A549 (cell line): ENCODE results near the gene NCAPH2. TPM values are rescaled to one million over a fixed set of nuclear protein-coding genes. Genes with fewer than 3 reads are reported as not detected.

Experiments
- ATAC-seq, 2 experiments: fragments of 200-7000 bp in 1 of 2; fragments of >200 bp in 1 of 2; cut with Nextera tagmentation in 1 of 2; cut with Tn5 transposase in 1 of 2; 3 replicates each; pipeline versions ENCODE4 v1.8.0 to v1.9.1; 2018 to 2020; ENCODE audit warnings: mild to moderate bottlenecking in 1 of 2, moderate library complexity in 1 of 2
- CTCF ChIA-PET: fragments of 300-600 bp; sonication (Branson Sonifier 250); formaldehyde crosslinking; extraction: SDS; loops from one replicate; lab custom pipeline; 2021; ENCODE audit warnings: antibody characterized with exemption, inconsistent platforms; lab: Yijun Ruan, JAX
- POLR2A ChIA-PET: fragments of 350-600 bp; formaldehyde crosslinking; extraction: SDS; loops from one replicate; lab custom pipeline; 2021; ENCODE audit warnings: antibody characterized with exemption, inconsistent platforms; lab: Yijun Ruan, JAX
- DNase-seq, 2 experiments: peaks; one replicate each; pipeline versions ENCODE4 v3.0.0 to v3.0.0-alpha.2; 2011 to 2016; ENCODE audit warnings: low read depth in 1 of 2, low spot score in 1 of 2
- FAIRE-seq: peaks from 2 replicates; lab custom pipeline; 2011; peaks lifted over from hg19 to GRCh38; lab: Jason Lieb, UNC
- H3K27ac ChIP-seq, 2 experiments: fragments of >200 bp; sonication (Bioruptor Twin); formaldehyde crosslinking; 3 replicates each; pipeline ENCODE4 v1.5.1; 2016 to 2017
- H3K4me1 ChIP-seq: fragments of >200 bp; sonication (Bioruptor Twin); formaldehyde crosslinking; 3 replicates; pipeline ENCODE4 v1.6.1; 2016
- H3K4me2 ChIP-seq: fragments of >200 bp; sonication (Bioruptor Twin); formaldehyde crosslinking; 3 replicates; pipeline ENCODE4 v1.6.1; 2016
- H3K4me3 ChIP-seq: fragments of >200 bp; sonication (Bioruptor Twin); formaldehyde crosslinking; 3 replicates; pipeline ENCODE4 v1.5.1; 2016
- H3K9me3 ChIP-seq: fragments of >200 bp; sonication (Bioruptor Twin); formaldehyde crosslinking; 3 replicates; pipeline ENCODE4 v1.6.1; 2016
- BCL3 ChIP-seq: fragments of >200 bp; sonication (Bioruptor Twin); formaldehyde crosslinking; IDR thresholded peaks from 3 replicates; pipeline ENCODE4 v1.6.1; 2016
- CBX2 ChIP-seq: fragments of 200-600 bp; sonication (generic); IDR thresholded peaks from 2 replicates; pipeline ENCODE4 v1.6.1; 2016; ENCODE audit warnings: low read depth, mild to moderate bottlenecking, borderline replicate concordance
- CHD4 ChIP-seq: fragments of 200-600 bp; sonication (generic); IDR thresholded peaks from 2 replicates; pipeline ENCODE4 v1.6.1; 2016; ENCODE audit warnings: antibody characterized with exemption, mild to moderate bottlenecking, borderline replicate concordance
- CTCF ChIP-seq: fragments of >200 bp; sonication (Bioruptor Twin); formaldehyde crosslinking; IDR thresholded peaks from 3 replicates; pipeline ENCODE4 v1.5.1; 2016
- E2F6 ChIP-seq: IDR thresholded peaks from 2 replicates; pipeline ENCODE4 v1.6.1; 2012; ENCODE audit warnings: low read depth, borderline replicate concordance
- EHMT2 ChIP-seq: fragments of 200-600 bp; sonication (generic); IDR thresholded peaks from 2 replicates; pipeline ENCODE4 v1.6.1; 2016; ENCODE audit warnings: antibody characterized with exemption, low read depth, mild to moderate bottlenecking, moderate library complexity
- FOSB ChIP-seq: fragments of 250-450 bp; sonication (Bioruptor Pico); IDR thresholded peaks from 2 replicates; pipeline ENCODE4 v1.5.0; 2020; ENCODE audit warnings: mild to moderate bottlenecking, moderate library complexity
- FOSL2 ChIP-seq, 2 experiments: fragments of 450-650 bp in 1 of 2; fragments of >200 bp in 1 of 2; sonication (Bioruptor Twin) in 1 of 2; formaldehyde crosslinking; IDR thresholded peaks; 2 replicates each; pipeline versions ENCODE4 v1.5.0 to v1.6.1; 2016 to 2020; ENCODE audit warnings: mild to moderate bottlenecking in 1 of 2, moderate library complexity in 1 of 2
- HEYL ChIP-seq: fragments of 250-450 bp; sonication (Bioruptor Pico); IDR thresholded peaks from 2 replicates; pipeline ENCODE4 v1.8.0; 2021; ENCODE audit warnings: mild to moderate bottlenecking, moderate library complexity
- HMGXB4 ChIP-seq: fragments of 250-450 bp; sonication (Bioruptor Pico); IDR thresholded peaks from 2 replicates; pipeline ENCODE4 v1.5.0; 2021; ENCODE audit warnings: mild to moderate bottlenecking, moderate library complexity, borderline replicate concordance
- HOXA7 ChIP-seq: fragments of 250-450 bp; sonication (Bioruptor Pico); IDR thresholded peaks from 2 replicates; pipeline ENCODE4 v1.5.0; 2020; ENCODE audit warnings: mild to moderate bottlenecking, moderate library complexity
- KDM1A ChIP-seq: fragments of 200-600 bp; sonication (generic); IDR thresholded peaks from 2 replicates; pipeline ENCODE4 v1.6.1; 2016; ENCODE audit warnings: low read depth, mild to moderate bottlenecking
- MAX ChIP-seq: IDR thresholded peaks from 2 replicates; pipeline ENCODE4 v1.6.1; 2012
- MAZ ChIP-seq: fragments of 150-350 bp; IDR thresholded peaks from 2 replicates; pipeline ENCODE4 v1.6.1; 2014; ENCODE audit warnings: antibody characterized with exemption, low read depth, low read length, borderline replicate concordance
- PBX3 ChIP-seq: IDR thresholded peaks from 2 replicates; pipeline ENCODE4 v1.6.1; 2012
- PHF8 ChIP-seq: fragments of 200-600 bp; sonication (generic); IDR thresholded peaks from 2 replicates; pipeline ENCODE4 v1.6.1; 2016; ENCODE audit warnings: low read depth, mild to moderate bottlenecking, antibody characterized with exemption, moderate library complexity, borderline replicate concordance
- RAD21 ChIP-seq, 2 experiments: fragments of >200 bp in 1 of 2; sonication (Bioruptor Twin) in 1 of 2; formaldehyde crosslinking in 1 of 2; IDR thresholded peaks in 1 of 2; conservative IDR thresholded peaks in 1 of 2; 2 replicates in 1 of 2; 3 replicates in 1 of 2; pipeline ENCODE4 v1.6.1; 2012 to 2018; ENCODE audit warnings: inconsistent platforms in 1 of 2
- RFX5 ChIP-seq: fragments of 450-650 bp; IDR thresholded peaks from 2 replicates; pipeline ENCODE4 v1.7.1; 2014; ENCODE audit warnings: antibody characterized with exemption, mild to moderate bottlenecking, moderate library complexity
- RNF2 ChIP-seq: fragments of 200-600 bp; sonication (generic); IDR thresholded peaks from 2 replicates; pipeline ENCODE4 v1.6.1; 2016; ENCODE audit warnings: low read depth, mild to moderate bottlenecking, antibody characterized with exemption, moderate library complexity, borderline replicate concordance
- USF2 ChIP-seq: fragments of 450-650 bp; IDR thresholded peaks from 2 replicates; pipeline ENCODE4 v1.6.1; 2014; ENCODE audit warnings: antibody characterized with exemption
- ZC3H11A ChIP-seq: fragments of 450-650 bp; IDR thresholded peaks from 2 replicates; pipeline ENCODE4 v1.6.1; 2014; ENCODE audit warnings: antibody characterized with exemption, mild to moderate bottlenecking
- ZFP36 ChIP-seq: fragments of 450-650 bp; IDR thresholded peaks from 2 replicates; pipeline ENCODE4 v1.6.1; 2014; ENCODE audit warnings: borderline replicate concordance; ENCODE audit not compliant: partially characterized antibody
- WGBS: methylation state at CpG from one replicate; pipeline ENCODE4 v1.1.6; 2017; ENCODE audit errors: missing lambda C conversion rate; 5-methylcytosine and 5-hydroxymethylcytosine counted together
- polyA plus RNA-seq, 4 experiments: library from polyadenylated mRNA; depleted of rRNA in 3 of 4; stranded (reverse); fragments of >200 nt; fragmentation: RNase III in 1 of 4; extraction: RNeasy Plus Mini Kit Qiagen cat#74134 plus additional on column Dnase treatment in 1 of 4; gene quantifications; 2 replicates in 3 of 4; 3 replicates in 1 of 4; pipeline ENCODE4 v1.2.3, GENCODE V29; 2011 to 2017

Gene NCAPH2
- polyA plus RNA-seq, 2 of the 4 experiments (the other 2 are of a cell fraction), result 14.3 to 27.7 TPM

GRCh38 chr22:50548040-50548920 lies 40.3 kb downstream of the NCAPH2 start:
- Histone ChIP-seq H3K4me2 (no peak overlapping the region), H3K27ac (no peak overlapping the region), H3K9me3 (no peaks in the 10 kb centered on the region), H3K4me3 (no peak overlapping the region), H3K4me1 (peaks cover 26% of the 10 kb centered on the region)
- 30% methylated on average over 2 of the region's 56 CpGs for whole genome bisulfite sequencing
- ATAC-seq, result no peak
- no peak for DNase-seq
- ChIA-PET POLR2A (no interaction called here), CTCF (interaction anchor here (1.0 to 1.8 kb wide), 3 partner anchors 15 to 72 kb away, joined by 3 to 9 read pairs (median 4); partner anchors contain the start of gene SYCE3)
- TF ChIP-seq RNF2 (no peak), HOXA7 (CRISPR knock-in tag) (no peak), CTCF (no peak), KDM1A (no peak), CBX2 (no peak), EHMT2 (no peak), ZC3H11A (no peak)
- no peak for FAIRE-seq

- no peak for DNase-seq
- no peak overlapping the region for H3K27ac ChIP-seq
- WGBS, result 84% methylated on average over 19 of the region's 68 CpGs
Measured at GRCh38 chr22:50548921-50549790, 41.1 kb downstream of the NCAPH2 start.

More at GRCh38 chr22:50548921-50549790, 41.1 kb downstream of the NCAPH2 start:
- Histone ChIP-seq H3K4me3 (no peak overlapping the region), H3K9me3 (no peaks in the 10 kb centered on the region)
- POLR2A ChIA-PET, result interaction anchor here (0.9 kb wide), 1 partner anchor 19 kb away, joined by 3 read pairs; the partner anchor contains the start of gene TYMP
- TF ChIP-seq USF2 (no peak), RNF2 (no peak), FOSB (CRISPR knock-in tag) (no peak), RFX5 (no peak), E2F6 (no peak), CHD4 (no peak), PHF8 (no peak), HEYL (CRISPR knock-in tag) (no peak), CBX2 (no peak), ZFP36 (no peak), RAD21 (conservative IDR thresholded peaks at IDR 0.05 in 1 of 2, IDR thresholded peaks at IDR 0.05 in 1 of 2) (no peak), BCL3 (no peak), MAX (no peak), HMGXB4 (CRISPR knock-in tag) (no peak), FOSL2 (IDR thresholded peaks at IDR 0.05) (no peak), FOSL2 (CRISPR knock-in tag; IDR thresholded peaks at IDR 0.05) (no peak), PBX3 (no peak), MAZ (no peak)
- TF ChIP-seq, all 56 proteins: peak for 0
- Histone ChIP-seq H3K4me1 (peaks cover 20% of the 10 kb centered on the region), H3K4me2 (no peak overlapping the region)
- CTCF ChIA-PET, result interaction anchor here (2.9 kb wide), 1 partner anchor 14 kb away, joined by 13 read pairs; the partner anchor contains the start of gene SYCE3
- ATAC-seq (no peak), FAIRE-seq (no peak)
